ENCODE measurements around the gene GOSR1. TPM values are rescaled to one million over a fixed set of nuclear protein-coding genes. Genes with fewer than 3 reads are reported as not detected.
"Not testable (repeated sequence)": the region's sequence is repeated elsewhere in the genome, so short reads cannot be mapped to it uniquely, and the experiment has no call there.

Gene GOSR1
- 16.6 and 20.5 TPM in 2 replicates for total RNA-seq
- polyA plus RNA-seq (2012), result 27.4 TPM

GRCh38 chr17:30477083-30477773, at the start of gene GOSR1:
Gene GOSR1 (plus strand): TSS chr17:30477408. CDS start chr17:30477434, 26 bp downstream.
- peak; percentile 96 for DNase-seq (ENCODE audit: low read depth)

GRCh38 chr17:30427611-30428010, 49.6 kb upstream of the GOSR1 start:
- no peak for DNase-seq (ENCODE audit: low read depth)

- DNase-seq (ENCODE audit: low read depth), result peak; percentile 21
Observed at GRCh38 chr17:30429155-30429554, 48.1 kb upstream of the GOSR1 start.

GRCh38 chr17:30433514-30433913, 43.7 kb upstream of the GOSR1 start:
- peak; percentile 66 for DNase-seq (ENCODE audit: low read depth)

GRCh38 chr17:30436729-30437128, 40.5 kb upstream of the GOSR1 start:
- no peak for DNase-seq (ENCODE audit: low read depth)

GRCh38 chr17:30443721-30444120, 33.5 kb upstream of the GOSR1 start:
- no peak for DNase-seq (ENCODE audit: low read depth)

- DNase-seq (ENCODE audit: low read depth), result not testable (repeated sequence)
Observed at GRCh38 chr17:30446640-30447039, 30.6 kb upstream of the GOSR1 start.

GRCh38 chr17:30449480-30449879, 27.7 kb upstream of the GOSR1 start:
- DNase-seq (ENCODE audit: low read depth), result peak; percentile 81

GRCh38 chr17:30450125-30451027, 26.8 kb upstream of the GOSR1 start:
- DNase-seq (ENCODE audit: low read depth), result no peak

- DNase-seq (ENCODE audit: low read depth), result peak; percentile 18
Observed at GRCh38 chr17:30454635-30455034, 22.6 kb upstream of the GOSR1 start.

- no peak for DNase-seq (ENCODE audit: low read depth)
Observed at GRCh38 chr17:30458371-30458770, 18.8 kb upstream of the GOSR1 start.

GRCh38 chr17:30458797-30459413, 18.3 kb upstream of the GOSR1 start:
- DNase-seq (ENCODE audit: low read depth), result not testable (repeated sequence)

GRCh38 chr17:30468465-30468864, 8.7 kb upstream of the GOSR1 start:
- no peak for DNase-seq (ENCODE audit: low read depth)

GRCh38 chr17:30472238-30472890, 4.8 kb upstream of the GOSR1 start:
- DNase-seq (ENCODE audit: low read depth), result no peak

GRCh38 chr17:30475206-30475605, 2.0 kb upstream of the GOSR1 start:
- no peak for DNase-seq (ENCODE audit: low read depth)

- no peak for DNase-seq (ENCODE audit: low read depth)
Observed at GRCh38 chr17:30476726-30477082, 504 bp upstream of the GOSR1 start.

- no peak for DNase-seq (ENCODE audit: low read depth)
Observed at GRCh38 chr17:30477774-30478115, 537 bp downstream of the GOSR1 start.

GRCh38 chr17:30482555-30482954, 5.3 kb downstream of the GOSR1 start:
- DNase-seq (ENCODE audit: low read depth), result peak; percentile 24

GRCh38 chr17:30483159-30483558, 6.0 kb downstream of the GOSR1 start:
- DNase-seq (ENCODE audit: low read depth), result no peak

- no peak for DNase-seq (ENCODE audit: low read depth)
Observed at GRCh38 chr17:30493780-30494179, 16.6 kb downstream of the GOSR1 start.

- no peak for DNase-seq (ENCODE audit: low read depth)
Observed at GRCh38 chr17:30495586-30495985, 18.4 kb downstream of the GOSR1 start.

- DNase-seq (ENCODE audit: low read depth), result no peak
Observed at GRCh38 chr17:30503558-30503957, 26.4 kb downstream of the GOSR1 start.

Measured in myocyte (in vitro differentiated cells).